Mesothelial cell of epicardium (in vitro differentiated cells): ENCODE results near the gene RAP1GAP2. TPM values are rescaled to one million over a fixed set of nuclear protein-coding genes. Genes with fewer than 3 reads are reported as not detected.

Experiments used
- DNase-seq, 2 experiments: peaks; one replicate each; pipeline ENCODE4 v3.0.0; 2021; ENCODE audit warnings: low spot score in 2 of 2; ENCODE audit not compliant: unreplicated experiment in 2 of 2
- H3K27ac Mint-ChIP-seq: 2 replicates; pipeline ENCODE4 v1.8.0; 2021; ENCODE audit warnings: mixed read lengths
- H3K27me3 Mint-ChIP-seq: 2 replicates; pipeline ENCODE4 v1.8.0; 2021; ENCODE audit warnings: low read depth, mixed read lengths
- H3K36me3 Mint-ChIP-seq: 2 replicates; pipeline ENCODE4 v1.8.0; 2021; ENCODE audit warnings: mixed read lengths
- H3K4me1 Mint-ChIP-seq: 2 replicates; pipeline ENCODE4 v1.8.0; 2021; ENCODE audit warnings: mixed read lengths
- H3K4me3 Mint-ChIP-seq: 2 replicates; pipeline ENCODE4 v1.8.0; 2021; ENCODE audit warnings: mild to moderate bottlenecking, moderate library complexity, mixed read lengths
- H3K9me3 Mint-ChIP-seq: 2 replicates; pipeline ENCODE4 v1.8.0; 2021; ENCODE audit warnings: mixed read lengths
- CTCF ChIP-seq: fragments of 200-600 bp; sonication (generic); IDR thresholded peaks from one replicate; pipeline ENCODE4 v1.5.0; 2021; ENCODE audit warnings: antibody characterized with exemption; ENCODE audit not compliant: unreplicated experiment
- total RNA-seq: library from RNA; stranded (reverse); gene quantifications from 3 replicates; pipeline ENCODE4 v1.2.1, GENCODE V29; 2021

Gene RAP1GAP2
- total RNA-seq, 1 donor from 2014 or later: 7.1 TPM

- H3K27me3 Mint-ChIP-seq: peaks cover 18% of the 10 kb centered on the region
- peaks cover 4% of the 10 kb centered on the region for H3K4me1 Mint-ChIP-seq
- H3K27ac Mint-ChIP-seq: no peak overlapping the region
- H3K9me3 Mint-ChIP-seq: no peaks in the 10 kb centered on the region
- DNase-seq: no peak
- no peak for TF ChIP-seq CTCF
- H3K4me3 Mint-ChIP-seq: no peak overlapping the region
- H3K36me3 Mint-ChIP-seq: no peaks in the 10 kb centered on the region
Observed at GRCh38 chr17:2847381-2848333, 51.4 kb downstream of the RAP1GAP2 start.

DNA sequence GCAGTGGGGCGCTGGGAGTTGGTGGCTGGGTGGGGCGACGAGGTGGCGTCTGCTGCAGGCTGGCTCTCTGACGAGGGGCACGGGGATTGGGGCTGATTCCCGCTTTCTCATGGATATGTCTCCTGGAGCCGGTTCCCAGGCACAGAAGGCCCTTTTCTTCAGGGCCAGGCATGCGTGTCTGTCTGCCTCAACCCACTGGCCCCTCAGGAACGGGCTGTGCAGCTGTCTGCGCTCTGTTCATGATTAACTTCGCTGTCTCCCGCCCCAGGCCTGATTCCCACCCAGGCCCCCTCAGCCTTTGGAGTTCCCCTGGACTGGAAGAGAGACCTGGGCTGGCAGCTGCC is 53.1 kb downstream of the RAP1GAP2 start:
- H3K9me3 Mint-ChIP-seq: no peaks in the 10 kb centered on the region
- no peaks in the 10 kb centered on the region for H3K36me3 Mint-ChIP-seq
- peaks cover 6% of the 10 kb centered on the region for H3K4me1 Mint-ChIP-seq
- H3K27ac Mint-ChIP-seq: no peak overlapping the region
- DNase-seq: no peak
- H3K27me3 Mint-ChIP-seq: peaks cover 23% of the 10 kb centered on the region
- TF ChIP-seq CTCF: no peak
- no peak overlapping the region for H3K4me3 Mint-ChIP-seq

- Mint-ChIP-seq H3K4me3 (no peak overlapping the region), H3K4me1 (peaks cover 14% of the 10 kb centered on the region), H3K36me3 (no peaks in the 10 kb centered on the region), H3K27ac (no peak overlapping the region), H3K9me3 (no peaks in the 10 kb centered on the region), H3K27me3 (peaks cover 39% of the 10 kb centered on the region)
- no peak for TF ChIP-seq CTCF
- DNase-seq: no peak
Observed at GRCh38 chr17:2850991-2851390, 54.8 kb downstream of the RAP1GAP2 start.

GRCh38 chr17:2851615-2852014 is 55.4 kb downstream of the RAP1GAP2 start:
- Mint-ChIP-seq H3K4me3 (no peak overlapping the region), H3K9me3 (no peaks in the 10 kb centered on the region), H3K4me1 (peaks cover 14% of the 10 kb centered on the region), H3K27ac (no peak overlapping the region), H3K36me3 (no peaks in the 10 kb centered on the region), H3K27me3 (peaks cover 45% of the 10 kb centered on the region)
- no peak for DNase-seq
- TF ChIP-seq CTCF: no peak

DNA sequence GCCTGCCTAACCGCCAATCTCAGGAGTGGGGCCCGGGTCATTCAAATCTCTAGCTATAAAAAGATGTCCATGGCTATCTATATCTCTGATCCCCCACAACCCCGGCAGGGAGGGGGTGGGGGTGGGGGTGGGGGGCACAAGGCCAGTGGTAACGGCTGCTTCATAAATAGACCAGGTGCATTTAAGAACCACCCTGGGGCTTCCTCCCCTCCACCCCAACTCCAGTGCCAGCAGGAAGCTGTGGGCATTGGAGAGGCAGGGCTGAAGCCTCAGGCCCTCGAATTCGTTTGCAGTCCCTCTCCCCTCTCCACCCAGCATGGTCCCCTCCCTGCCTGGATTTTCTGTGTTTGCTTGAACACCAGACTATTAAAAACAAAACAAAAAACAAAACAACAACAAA is 56.0 kb downstream of the RAP1GAP2 start:
- TF ChIP-seq CTCF: no peak
- no peaks in the 10 kb centered on the region for H3K9me3 Mint-ChIP-seq
- DNase-seq: no peak
- H3K27me3 Mint-ChIP-seq: peaks cover 51% of the 10 kb centered on the region
- peak overlapping the region; percentile 42 for H3K4me3 Mint-ChIP-seq
- no peaks in the 10 kb centered on the region for H3K36me3 Mint-ChIP-seq
- no peak overlapping the region for H3K27ac Mint-ChIP-seq
- peaks cover 14% of the 10 kb centered on the region for H3K4me1 Mint-ChIP-seq
